Panc1 (cell line): Measurements from ENCODE around the gene NDUFAF5. TPM values are rescaled to one million over a fixed set of nuclear protein-coding genes. Genes with fewer than 3 reads are reported as not detected.

Source experiments
- ATAC-seq: fragments of 200-7000 bp; cut with Tn5 transposase; 2 replicates; pipeline ENCODE4 v1.9.1; 2020; ENCODE audit warnings: mild to moderate bottlenecking, moderate library complexity
- Bru-seq: library from RNA; stranded (reverse); fragments of 400-500 nt; gene quantifications from one replicate; lab custom pipeline; 2021; lab: Mats Ljungman, UMichigan
- BruChase-seq, 2 experiments: library from RNA; stranded (reverse); fragments of 400-500 nt; gene quantifications; one replicate each; lab custom pipeline; 2021; lab: Mats Ljungman, UMichigan
- BruUV-seq: library from RNA; stranded (reverse); fragments of 400-500 nt; replicated peaks from 2 replicates; lab custom pipeline; 2021; lab: Mats Ljungman, UMichigan
- CTCF ChIA-PET: fragments of 300-600 bp; sonication (Branson Sonifier 250); formaldehyde crosslinking; loops from one replicate; lab custom pipeline; 2022; ENCODE audit warnings: antibody characterized with exemption; lab: Charles Lee
- POLR2A ChIA-PET: fragments of 300-600 bp; sonication (Branson Sonifier 250); formaldehyde crosslinking; loops from one replicate; lab custom pipeline; 2022; ENCODE audit warnings: antibody characterized with exemption; lab: Charles Lee
- DNase-seq: peaks from one replicate; pipeline ENCODE4 v3.0.0-alpha.2; 2010; ENCODE audit warnings: low read depth, low spot score
- H3K27ac ChIP-seq: 2 replicates; pipeline ENCODE4 v1.5.1; 2011; ENCODE audit warnings: mild to moderate bottlenecking, low read length, inconsistent platforms
- H3K27me3 ChIP-seq: fragments of 200-500 bp; sonication (Bioruptor generic); 2 replicates; pipeline ENCODE4 v1.6.0; 2014; ENCODE audit warnings: low read length, inconsistent platforms; ENCODE audit not compliant: control insufficient read depth, insufficient read depth
- H3K36me3 ChIP-seq: fragments of 200-500 bp; sonication (Bioruptor generic); 2 replicates; pipeline ENCODE4 v1.5.1; 2014; ENCODE audit warnings: inconsistent platforms, mild to moderate bottlenecking, low read length, moderate library complexity; ENCODE audit not compliant: control insufficient read depth, insufficient read depth
- H3K4me1 ChIP-seq: 2 replicates; pipeline ENCODE4 v1.5.1; 2011; ENCODE audit warnings: inconsistent platforms, mild to moderate bottlenecking, low read length, moderate library complexity; ENCODE audit not compliant: control insufficient read depth, insufficient read depth
- H3K4me3 ChIP-seq, 2 experiments: 2 replicates each; pipeline ENCODE4 v1.5.1; 2011 to 2012; ENCODE audit warnings: low read depth in 2 of 2, low read length in 2 of 2, mild to moderate bottlenecking in 2 of 2, inconsistent platforms in 1 of 2, moderate library complexity in 1 of 2
- H3K9me3 ChIP-seq: fragments of 200-500 bp; sonication (Bioruptor generic); 2 replicates; pipeline ENCODE4 v1.5.1; 2014; ENCODE audit warnings: low read depth, mild to moderate bottlenecking, inconsistent platforms, low read length, moderate library complexity; ENCODE audit not compliant: control insufficient read depth, insufficient read depth
- POLR2AphosphoS5 ChIP-seq: IDR thresholded peaks from 2 replicates; pipeline ENCODE4 v1.6.1; 2012; ENCODE audit warnings: mild to moderate bottlenecking, low read depth, low read length, moderate library complexity
- REST ChIP-seq, 2 experiments: IDR thresholded peaks; 2 replicates each; pipeline ENCODE4 v1.6.1; 2011 to 2012; ENCODE audit warnings: low read depth in 2 of 2, control low read depth in 1 of 2, low read length in 1 of 2, mild to moderate bottlenecking in 1 of 2, moderate library complexity in 1 of 2; ENCODE audit not compliant: insufficient read depth in 1 of 2
- SIN3A ChIP-seq: IDR thresholded peaks from 2 replicates; pipeline ENCODE4 v1.6.1; 2012; ENCODE audit warnings: low read depth, mild to moderate bottlenecking, low read length, moderate library complexity, borderline replicate concordance; ENCODE audit not compliant: insufficient read depth
- TCF7L2 ChIP-seq: IDR thresholded peaks from 2 replicates; pipeline ENCODE4 v1.6.1; 2011; ENCODE audit warnings: mild to moderate bottlenecking, low read depth, low read length, inconsistent platforms
- in situ Hi-C: cut with HindIII; loops from 2 replicates; pipeline ENCODE4 v1.10.0; 2016; ENCODE audit warnings: low sequenced_read_pairs, low pct_unique_long_range_greater_than_20kb
- intact Hi-C: fragments of 100-400 bp; cut with micrococcal nuclease; formaldehyde crosslinking; loops from one replicate; pipeline ENCODE4 v1.10.0; 2022; ENCODE audit not compliant: unreplicated experiment
- long read RNA-seq: library from polyadenylated mRNA; unstranded; transcript quantifications from one replicate; pipeline ENCODE4 v2.0.0, GENCODE V29; 2021; ENCODE audit not compliant: unreplicated experiment
- polyA plus RNA-seq: library from polyadenylated mRNA; unstranded; fragments of >200 nt; gene quantifications from one replicate; pipeline ENCODE4 v1.2.1, GENCODE V29; 2012; ENCODE audit warnings: missing spikeins; ENCODE audit not compliant: insufficient read length
- total RNA-seq: library from RNA; stranded (reverse); gene quantifications from one replicate; pipeline ENCODE4 v1.2.1, GENCODE V29; 2021; ENCODE audit not compliant: unreplicated experiment
- TF ChIP-seq, protein P1 (sequence below): fragments of 450-650 bp; IDR thresholded peaks from 2 replicates; pipeline ENCODE4 v1.5.1; 2017; ENCODE audit warnings: mild to moderate bottlenecking

Gene NDUFAF5
- total RNA-seq (23.0 TPM), Bru-seq, nascent RNA (percentile 88 among the genes with signal in this experiment), BruChase-seq, experiment 1, labeled RNA remaining after a 2-hour chase (percentile 76 among the genes with signal in this experiment), BruChase-seq, experiment 2, labeled RNA remaining after a 6-hour chase (percentile 70 among the genes with signal in this experiment)
- polyA plus RNA-seq: 13.7 TPM
- long read RNA-seq, full-length matches to known transcripts: 9 of 15 reads
- long read RNA-seq, partial matches to known transcripts: 1 of 15 reads
- long read RNA-seq, other reads (novel, unspliced or antisense): 5 of 15 reads

DNA sequence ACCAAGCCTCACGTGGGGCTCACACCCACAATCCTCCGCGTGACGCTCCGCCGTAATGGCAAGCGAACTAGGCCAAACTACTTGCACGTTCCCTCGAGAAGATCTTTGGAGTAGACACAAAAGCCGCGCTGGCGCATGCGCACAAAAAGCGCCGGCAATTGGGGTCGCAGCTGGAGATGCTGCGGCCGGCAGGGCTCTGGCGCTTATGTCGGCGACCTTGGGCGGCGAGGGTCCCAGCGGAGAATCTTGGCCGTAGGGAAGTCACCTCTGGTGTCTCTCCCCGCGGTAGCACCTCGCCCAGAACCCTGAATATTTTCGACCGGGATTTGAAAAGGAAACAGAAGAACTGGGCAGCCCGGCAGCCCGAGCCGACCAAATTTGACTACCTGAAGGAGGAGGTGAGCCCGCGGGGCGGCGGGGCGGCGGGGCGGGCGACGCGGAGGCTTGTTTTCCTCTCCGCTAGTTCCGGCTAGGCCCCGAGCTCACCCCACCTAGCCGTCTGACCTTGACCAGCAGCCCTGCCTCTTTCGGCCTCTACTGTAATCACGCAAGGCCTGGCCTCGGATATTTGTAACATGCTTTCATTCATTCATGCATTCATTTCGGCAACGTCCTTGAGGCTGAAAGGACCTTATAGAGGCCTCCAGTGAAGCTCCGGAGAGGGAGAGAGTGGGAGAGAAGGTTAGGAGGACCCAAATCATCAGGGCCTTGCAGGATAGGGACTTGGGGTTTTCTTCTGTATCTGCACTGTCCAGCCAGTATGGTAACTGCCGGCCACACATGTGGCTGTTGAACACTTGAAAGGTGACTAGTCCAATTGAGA, at the start of gene NDUFAF5, which contains the start of gene ESF1:
NDUFAF5 (plus strand) TSS at position 136 of the 823 bp plus-strand sequence; CDS start at position 177, 41 bp downstream.
ESF1 (minus strand) TSS at position 27 of the 823 bp plus-strand sequence. CDS start 1,779 bp downstream, outside the sequence.
- in situ Hi-C loops: no loop called here

More for the DNA sequence above, at the start of gene NDUFAF5, which contains the start of gene ESF1:
- Histone ChIP-seq H3K36me3 (peaks cover 42% of the 10 kb centered on the region), H3K27ac (peak within 1 kb of the TSS; percentile 90), H3K4me3 (peak within 1 kb of the TSS; percentile 78 to 100), H3K9me3 (no peaks in the 10 kb centered on the region), H3K4me1 (peaks cover 12% of the 10 kb centered on the region), H3K27me3 (no peaks in the 10 kb centered on the region)
- ATAC-seq (peak; percentile 99), DNase-seq (peak; percentile 92)
- ChIA-PET POLR2A (no interaction called here), CTCF (interaction anchor here (0.7 to 1.1 kb wide), 2 partner anchors 13 to 14 kb away, joined by 4 to 10 read pairs; no protein-coding TSS in a partner anchor)
- TF ChIP-seq SIN3A: peak; percentile 95
- peak; percentile 78 for TF ChIP-seq TCF7L2
- TF ChIP-seq REST (IDR thresholded peaks at IDR 0.05; ENCODE audit: insufficient read depth in 1 of 2, low read depth in 2 of 2, low read length in 1 of 2): peak; percentile 22 to 79; a peak in 2 of 4 replicates
- peak; percentile 96 for TF ChIP-seq POLR2AphosphoS5
- TF ChIP-seq, protein P1, sequence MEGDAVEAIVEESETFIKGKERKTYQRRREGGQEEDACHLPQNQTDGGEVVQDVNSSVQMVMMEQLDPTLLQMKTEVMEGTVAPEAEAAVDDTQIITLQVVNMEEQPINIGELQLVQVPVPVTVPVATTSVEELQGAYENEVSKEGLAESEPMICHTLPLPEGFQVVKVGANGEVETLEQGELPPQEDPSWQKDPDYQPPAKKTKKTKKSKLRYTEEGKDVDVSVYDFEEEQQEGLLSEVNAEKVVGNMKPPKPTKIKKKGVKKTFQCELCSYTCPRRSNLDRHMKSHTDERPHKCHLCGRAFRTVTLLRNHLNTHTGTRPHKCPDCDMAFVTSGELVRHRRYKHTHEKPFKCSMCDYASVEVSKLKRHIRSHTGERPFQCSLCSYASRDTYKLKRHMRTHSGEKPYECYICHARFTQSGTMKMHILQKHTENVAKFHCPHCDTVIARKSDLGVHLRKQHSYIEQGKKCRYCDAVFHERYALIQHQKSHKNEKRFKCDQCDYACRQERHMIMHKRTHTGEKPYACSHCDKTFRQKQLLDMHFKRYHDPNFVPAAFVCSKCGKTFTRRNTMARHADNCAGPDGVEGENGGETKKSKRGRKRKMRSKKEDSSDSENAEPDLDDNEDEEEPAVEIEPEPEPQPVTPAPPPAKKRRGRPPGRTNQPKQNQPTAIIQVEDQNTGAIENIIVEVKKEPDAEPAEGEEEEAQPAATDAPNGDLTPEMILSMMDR: no peak
- TSS peak; percentile 65 for BruUV-seq
- intact Hi-C loops: no loop called here
